Central memory CD8-positive, alpha-beta T cell (primary cell): ENCODE results near the gene WDR7.

ENCODE experiments used
- ATAC-seq: fragments of 150-1000 bp; cut with Tn5 transposase; replicated peaks from 2 replicates; pipeline ENCODE4 v1.10.0; 2022; ENCODE audit warnings: mild to moderate bottlenecking, moderate FRiP score, moderate number of reproducible peaks; ENCODE audit not compliant: poor library complexity, severe bottlenecking; ENCODE audit errors: extremely low read depth
- DNase-seq, 2 donors: peaks; one replicate each; pipeline ENCODE4 v3.0.0; 2021; ENCODE audit warnings: low spot score in 2 of 2
- H3K27ac Mint-ChIP-seq: one replicate; pipeline ENCODE4 v1.8.0; 2022; ENCODE audit warnings: low read depth, mild to moderate bottlenecking, moderate library complexity, mixed read lengths
- H3K27me3 Mint-ChIP-seq: one replicate; pipeline ENCODE4 v1.8.0; 2022; ENCODE audit warnings: mixed read lengths
- H3K36me3 Mint-ChIP-seq: one replicate; pipeline ENCODE4 v1.8.0; 2022; ENCODE audit warnings: mild to moderate bottlenecking, moderate library complexity, mixed read lengths; ENCODE audit not compliant: insufficient read depth
- H3K4me1 Mint-ChIP-seq: one replicate; pipeline ENCODE4 v1.8.0; 2022; ENCODE audit warnings: mixed read lengths
- H3K4me3 Mint-ChIP-seq: one replicate; pipeline ENCODE4 v1.8.0; 2022; ENCODE audit warnings: mild to moderate bottlenecking, moderate library complexity, mixed read lengths
- H3K9me3 Mint-ChIP-seq: one replicate; pipeline ENCODE4 v1.8.0; 2022; ENCODE audit warnings: mixed read lengths

Gene WDR7

GRCh38 chr18:56711708-56712445 is 60.7 kb downstream of the WDR7 start:
- Mint-ChIP-seq H3K27me3 (no peaks in the 10 kb centered on the region), H3K36me3 (peaks cover 2% of the 10 kb centered on the region), H3K9me3 (no peaks in the 10 kb centered on the region), H3K4me3 (no peak overlapping the region), H3K27ac (no peak overlapping the region), H3K4me1 (peaks cover 6% of the 10 kb centered on the region)
- ATAC-seq (no peak), DNase-seq (no peak)

- ATAC-seq = no peak
- no peak for DNase-seq
- Mint-ChIP-seq H3K27me3 (no peaks in the 10 kb centered on the region), H3K27ac (no peak overlapping the region), H3K9me3 (no peaks in the 10 kb centered on the region), H3K4me1 (peaks cover 6% of the 10 kb centered on the region), H3K4me3 (no peak overlapping the region), H3K36me3 (no peaks in the 10 kb centered on the region)
Observed at GRCh38 chr18:56712761-56713160, 61.6 kb downstream of the WDR7 start.

DNA sequence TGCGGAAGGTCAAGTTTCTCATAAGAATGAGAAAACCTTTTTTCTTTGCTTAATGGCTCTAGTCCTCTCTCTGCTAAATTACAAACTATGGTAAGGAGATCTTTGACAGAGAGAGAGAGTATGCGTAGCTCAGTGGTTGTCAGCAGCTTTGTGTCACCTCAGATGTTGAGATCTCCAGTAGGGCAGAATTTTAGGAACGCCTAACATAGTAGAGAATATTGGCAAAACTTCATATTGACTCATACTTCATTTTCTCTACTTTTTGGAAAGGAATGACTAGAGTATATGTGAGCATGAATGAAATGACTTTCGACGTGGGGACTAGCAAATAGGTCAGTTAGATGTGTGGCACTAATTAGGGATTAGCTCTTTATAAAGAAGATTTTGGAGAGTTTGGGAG is 64.0 kb downstream of the WDR7 start:
- no peaks in the 10 kb centered on the region for H3K9me3 Mint-ChIP-seq
- H3K36me3 Mint-ChIP-seq = peaks cover 9% of the 10 kb centered on the region
- peaks cover 6% of the 10 kb centered on the region for H3K4me1 Mint-ChIP-seq
- no peak overlapping the region for H3K4me3 Mint-ChIP-seq
- H3K27ac Mint-ChIP-seq = no peak overlapping the region
- DNase-seq (no peak), ATAC-seq (no peak)
- no peaks in the 10 kb centered on the region for H3K27me3 Mint-ChIP-seq

- no peaks in the 10 kb centered on the region for H3K9me3 Mint-ChIP-seq
- DNase-seq = no peak
Observed at GRCh38 chr18:56716692-56717146, 65.6 kb downstream of the WDR7 start.

DNA sequence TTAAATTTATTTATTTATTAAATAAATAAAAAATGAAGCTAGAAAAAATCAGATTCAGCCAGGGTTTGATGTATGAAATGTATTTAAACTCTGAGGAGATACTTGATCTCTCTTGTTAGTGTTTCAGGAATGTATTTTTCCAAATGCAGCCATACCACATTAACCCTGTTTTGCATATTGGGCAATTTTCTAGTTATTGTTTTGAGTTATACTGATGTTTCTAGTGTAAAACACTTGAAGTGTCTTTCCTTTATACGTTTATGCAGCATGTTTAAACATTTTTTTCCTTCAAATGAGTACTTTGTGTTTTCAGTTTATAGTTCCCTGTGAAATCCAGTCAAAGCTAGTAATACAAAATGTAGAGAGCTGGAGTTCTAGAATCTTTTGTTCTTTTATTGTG is 69.9 kb downstream of the WDR7 start:
- H3K27me3 Mint-ChIP-seq = no peaks in the 10 kb centered on the region
- H3K36me3 Mint-ChIP-seq = peaks cover 11% of the 10 kb centered on the region
- ATAC-seq = no peak
- H3K4me3 Mint-ChIP-seq = no peak overlapping the region
- no peak for DNase-seq
- H3K4me1 Mint-ChIP-seq = no peaks in the 10 kb centered on the region
- no peaks in the 10 kb centered on the region for H3K9me3 Mint-ChIP-seq
- H3K27ac Mint-ChIP-seq = no peak overlapping the region

More at GRCh38 chr18:56716692-56717146, 65.6 kb downstream of the WDR7 start:
- Mint-ChIP-seq H3K36me3 (peaks cover 9% of the 10 kb centered on the region), H3K4me1 (peaks cover 6% of the 10 kb centered on the region), H3K27ac (no peak overlapping the region), H3K4me3 (no peak overlapping the region), H3K27me3 (no peaks in the 10 kb centered on the region)
- no peak for ATAC-seq

GRCh38 chr18:56721491-56721890 is 70.3 kb downstream of the WDR7 start:
- H3K4me1 Mint-ChIP-seq = no peaks in the 10 kb centered on the region
- H3K36me3 Mint-ChIP-seq = peaks cover 11% of the 10 kb centered on the region
- H3K27ac Mint-ChIP-seq = no peak overlapping the region
- no peaks in the 10 kb centered on the region for H3K9me3 Mint-ChIP-seq
- H3K4me3 Mint-ChIP-seq = no peak overlapping the region
- DNase-seq (no peak), ATAC-seq (no peak)
- no peaks in the 10 kb centered on the region for H3K27me3 Mint-ChIP-seq

DNA sequence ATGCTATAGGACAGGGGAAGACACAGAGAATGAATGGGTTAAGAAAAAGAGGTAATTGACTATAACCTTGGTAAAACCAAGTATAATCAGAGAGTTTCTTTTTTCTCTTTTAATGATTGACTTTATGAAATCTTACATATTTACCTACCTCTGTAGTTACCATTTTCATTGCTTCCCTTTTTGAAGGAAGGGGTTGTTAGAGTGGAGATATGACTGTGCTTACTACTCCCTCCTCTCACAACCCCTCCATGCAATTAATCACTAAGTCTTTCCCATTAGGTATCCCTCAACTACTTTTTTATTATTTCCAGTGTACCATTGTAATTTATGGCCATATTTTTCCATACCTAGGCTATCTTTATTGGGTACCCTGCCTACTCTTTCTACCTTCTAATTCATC is 71.4 kb downstream of the WDR7 start:
- H3K36me3 Mint-ChIP-seq = peaks cover 11% of the 10 kb centered on the region
- no peaks in the 10 kb centered on the region for H3K9me3 Mint-ChIP-seq
- no peaks in the 10 kb centered on the region for H3K27me3 Mint-ChIP-seq
- ATAC-seq (no peak), DNase-seq (no peak)
- H3K4me3 Mint-ChIP-seq = no peak overlapping the region
- no peak overlapping the region for H3K27ac Mint-ChIP-seq
- H3K4me1 Mint-ChIP-seq = no peaks in the 10 kb centered on the region

DNA sequence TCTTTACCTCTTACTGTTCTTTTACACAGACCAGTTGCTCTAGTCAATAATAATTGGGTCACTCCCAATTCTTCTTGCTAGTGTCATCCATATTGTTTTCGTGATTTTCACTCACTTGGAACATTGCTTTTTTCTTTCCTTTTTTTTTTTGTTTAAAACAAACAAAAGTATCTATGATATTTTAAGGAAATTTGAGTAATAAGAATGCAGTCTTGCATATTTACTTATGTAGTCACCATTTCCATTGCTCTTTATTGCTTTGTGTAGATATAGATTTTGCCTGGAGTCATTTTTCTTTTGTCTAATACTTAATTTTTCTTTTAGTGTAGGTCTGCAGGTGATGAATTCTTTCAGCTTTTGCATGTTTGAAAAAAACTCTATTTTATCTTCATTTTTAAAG is 71.9 kb downstream of the WDR7 start:
- Mint-ChIP-seq H3K27ac (no peak overlapping the region), H3K9me3 (no peaks in the 10 kb centered on the region), H3K27me3 (no peaks in the 10 kb centered on the region), H3K4me3 (no peak overlapping the region), H3K4me1 (no peaks in the 10 kb centered on the region), H3K36me3 (peaks cover 14% of the 10 kb centered on the region)
- no peak for ATAC-seq
- no peak for DNase-seq

DNA sequence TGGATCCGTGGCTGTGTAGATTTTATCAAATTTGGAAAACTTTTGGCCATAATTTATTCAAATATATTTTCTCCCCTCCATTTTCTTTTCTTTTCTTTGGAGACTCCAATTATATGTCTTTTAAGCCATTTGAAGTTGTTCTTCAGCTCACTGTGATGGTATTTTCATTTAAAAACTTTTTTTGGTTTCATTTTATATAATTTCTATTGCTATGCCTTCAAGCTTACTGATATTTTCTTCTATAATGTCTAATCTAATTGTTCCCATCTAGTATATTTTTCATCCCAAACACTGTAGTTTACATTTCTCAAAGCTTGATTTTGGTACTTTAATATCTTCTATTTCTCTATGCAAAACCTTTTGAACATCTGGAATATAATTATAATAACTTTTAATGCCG is 72.5 kb downstream of the WDR7 start:
- no peak for DNase-seq
- Mint-ChIP-seq H3K9me3 (no peaks in the 10 kb centered on the region), H3K27me3 (no peaks in the 10 kb centered on the region), H3K4me3 (no peak overlapping the region), H3K27ac (no peak overlapping the region), H3K4me1 (no peaks in the 10 kb centered on the region), H3K36me3 (peaks cover 14% of the 10 kb centered on the region)
- ATAC-seq = no peak

GRCh38 chr18:56726906-56727305 is 75.7 kb downstream of the WDR7 start:
- Mint-ChIP-seq H3K27me3 (no peaks in the 10 kb centered on the region), H3K4me3 (no peak overlapping the region), H3K36me3 (peaks cover 14% of the 10 kb centered on the region), H3K27ac (no peak overlapping the region), H3K4me1 (no peaks in the 10 kb centered on the region), H3K9me3 (no peaks in the 10 kb centered on the region)
- ATAC-seq (no peak), DNase-seq (no peak)

DNA sequence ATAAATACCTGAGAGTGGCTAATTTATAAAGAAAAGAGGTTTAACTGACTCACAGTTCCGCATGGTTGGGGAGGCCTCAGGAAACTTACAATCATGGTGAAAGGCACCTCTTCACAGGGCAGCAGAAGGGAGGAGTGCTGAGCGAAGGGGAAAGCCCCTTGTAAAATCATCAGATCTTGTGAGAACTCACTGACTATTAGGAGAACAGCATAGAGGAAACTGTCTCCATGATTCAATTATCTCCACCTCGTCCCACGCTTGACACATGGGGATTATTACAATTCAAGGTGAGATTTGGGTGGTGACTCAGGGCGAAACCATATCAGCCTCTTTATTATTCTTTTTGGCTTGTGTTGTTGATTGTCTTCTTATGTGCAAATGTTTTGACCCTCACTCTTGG is 76.2 kb downstream of the WDR7 start:
- ATAC-seq (no peak), DNase-seq (no peak)
- Mint-ChIP-seq H3K36me3 (peaks cover 15% of the 10 kb centered on the region), H3K9me3 (no peaks in the 10 kb centered on the region), H3K27ac (no peak overlapping the region), H3K4me3 (no peak overlapping the region), H3K4me1 (no peaks in the 10 kb centered on the region), H3K27me3 (no peaks in the 10 kb centered on the region)

GRCh38 chr18:56728741-56729140 is 77.6 kb downstream of the WDR7 start:
- Mint-ChIP-seq H3K4me1 (no peaks in the 10 kb centered on the region), H3K9me3 (no peaks in the 10 kb centered on the region), H3K36me3 (peaks cover 15% of the 10 kb centered on the region), H3K27ac (no peak overlapping the region), H3K27me3 (no peaks in the 10 kb centered on the region), H3K4me3 (no peak overlapping the region)
- DNase-seq (no peak), ATAC-seq (no peak)

- Mint-ChIP-seq H3K36me3 (peaks cover 5% of the 10 kb centered on the region), H3K9me3 (no peaks in the 10 kb centered on the region), H3K4me3 (no peak overlapping the region), H3K4me1 (peaks cover 15% of the 10 kb centered on the region), H3K27ac (no peak overlapping the region), H3K27me3 (no peaks in the 10 kb centered on the region)
- DNase-seq (no peak), ATAC-seq (no peak)
Observed at GRCh38 chr18:56738184-56738583, 87.0 kb downstream of the WDR7 start.
